Endothelial cell of umbilical vein (primary cell): Measurements from ENCODE around the gene COL23A1. TPM values are rescaled to one million over a fixed set of nuclear protein-coding genes. Genes with fewer than 3 reads are reported as not detected.

Experiments
- BruUV-seq: library from RNA; stranded (reverse); fragments of 400-500 nt; replicated peaks from 2 replicates; lab custom pipeline; 2021; lab: Mats Ljungman, UMichigan
- CTCF ChIA-PET: fragments of 300-600, 350-600 bp; sonication (Branson Sonifier 250); formaldehyde crosslinking; loops from one replicate; lab custom pipeline; 2021; ENCODE audit warnings: antibody characterized with exemption, inconsistent platforms; lab: Charles Lee
- POLR2A ChIA-PET: fragments of 300-600, 350-600 bp; sonication (Branson Sonifier 250); formaldehyde crosslinking; loops from one replicate; lab custom pipeline; 2021; ENCODE audit warnings: antibody characterized with exemption, inconsistent platforms; lab: Charles Lee
- DNase-seq: peaks from one replicate; pipeline ENCODE4 v3.0.0-alpha.2; 2011; ENCODE audit warnings: low read depth, low spot score
- FAIRE-seq: peaks from 2 replicates; lab custom pipeline; 2011; peaks lifted over from hg19 to GRCh38; lab: Jason Lieb, UNC
- H2AFZ ChIP-seq: 2 replicates; pipeline ENCODE4 v1.6.0; 2012; ENCODE audit warnings: low read depth, low read length, control low read depth, inconsistent platforms
- H3K27ac ChIP-seq: 2 replicates; pipeline ENCODE4 v1.5.1; 2011; ENCODE audit warnings: low read depth, mild to moderate bottlenecking, control low read depth, low read length, moderate library complexity; ENCODE audit not compliant: insufficient read depth
- H3K27me3 ChIP-seq, 2 experiments: 2 replicates each; pipeline versions ENCODE4 v1.6.0 to v1.6.1; 2011; ENCODE audit warnings: low read length in 2 of 2, mixed read lengths in 1 of 2; ENCODE audit not compliant: control insufficient read depth in 2 of 2, insufficient read depth in 2 of 2
- H3K36me3 ChIP-seq, 2 experiments: 2 replicates in 1 of 2; 3 replicates in 1 of 2; pipeline ENCODE4 v1.5.1; 2011; ENCODE audit warnings: low read length in 2 of 2, mild to moderate bottlenecking in 1 of 2, moderate library complexity in 1 of 2; ENCODE audit not compliant: control insufficient read depth in 2 of 2, insufficient read depth in 2 of 2; ENCODE audit errors: extremely low read depth in 1 of 2
- H3K4me1 ChIP-seq: 3 replicates; pipeline ENCODE4 v1.5.1; 2011; ENCODE audit warnings: mild to moderate bottlenecking, low read length; ENCODE audit not compliant: control insufficient read depth, insufficient read depth; ENCODE audit errors: extremely low read depth
- H3K4me2 ChIP-seq: 2 replicates; pipeline ENCODE4 v1.6.1; 2011; ENCODE audit warnings: low read length, control low read depth, mixed read lengths; ENCODE audit not compliant: insufficient read depth
- H3K4me3 ChIP-seq, 3 experiments: fragments of 200-600 bp in 1 of 3; sonication (generic), shearing (Covaris generic) in 1 of 3; replicated peaks in 1 of 3; 2 replicates each; pipeline ENCODE4 v1.5.1; 2011 to 2016; ENCODE audit warnings: control low read depth in 3 of 3, low read length in 3 of 3, mild to moderate bottlenecking in 2 of 3, inconsistent platforms in 1 of 3, low read depth in 1 of 3, moderate library complexity in 1 of 3; ENCODE audit not compliant: insufficient read depth in 1 of 3
- H3K79me2 ChIP-seq: 2 replicates; pipeline ENCODE4 v1.6.0; 2012; ENCODE audit warnings: low read length, inconsistent platforms; ENCODE audit not compliant: control insufficient read depth, insufficient read depth
- H3K9ac ChIP-seq: replicated peaks from 2 replicates; pipeline ENCODE3; 2011; ENCODE audit warnings: low read length, control low read depth; ENCODE audit not compliant: insufficient read depth; ENCODE audit errors: extremely low read depth
- H3K9me1 ChIP-seq: replicated peaks from 3 replicates; pipeline ENCODE4 v1.6.0; 2011; ENCODE audit warnings: mild to moderate bottlenecking, low read length; ENCODE audit not compliant: control insufficient read depth, insufficient read depth; ENCODE audit errors: extremely low read depth
- H3K9me3 ChIP-seq: replicated peaks from 2 replicates; pipeline ENCODE4 v1.5.1; 2012; ENCODE audit warnings: low read length, inconsistent platforms; ENCODE audit not compliant: control insufficient read depth, insufficient read depth
- H4K20me1 ChIP-seq: replicated peaks from 2 replicates; pipeline ENCODE3; 2011; ENCODE audit warnings: mild to moderate bottlenecking, low read length; ENCODE audit not compliant: control insufficient read depth, insufficient read depth; ENCODE audit errors: extremely low read depth
- CTCF ChIP-seq, 2 donors: IDR thresholded peaks; 1 replicate in 1 of 2; 2 replicates in 1 of 2; pipeline ENCODE4 v1.5.1; 2011; ENCODE audit warnings: low read length in 2 of 2, mild to moderate bottlenecking in 2 of 2, moderate library complexity in 2 of 2, control low read depth in 1 of 2, inconsistent platforms in 1 of 2, low read depth in 1 of 2; ENCODE audit not compliant: insufficient read depth in 1 of 2; ENCODE audit errors: extremely low read depth in 1 of 2
- EZH2 ChIP-seq: IDR thresholded peaks from 2 replicates; pipeline ENCODE4 v1.6.1; 2012; ENCODE audit warnings: borderline replicate concordance, low read depth, mild to moderate bottlenecking, moderate library complexity, low read length, inconsistent platforms; ENCODE audit not compliant: severe bottlenecking
- FOS ChIP-seq: IDR thresholded peaks from 2 replicates; pipeline ENCODE4 v1.6.1; 2011; ENCODE audit warnings: mild to moderate bottlenecking, low read length, moderate library complexity, borderline replicate concordance; ENCODE audit not compliant: insufficient read depth
- GATA2 ChIP-seq: IDR thresholded peaks from 2 replicates; pipeline ENCODE4 v1.7.0; 2011; ENCODE audit warnings: low read depth, mild to moderate bottlenecking, moderate library complexity, mixed read lengths, low read length; ENCODE audit not compliant: insufficient read length, insufficient read depth
- JUN ChIP-seq: IDR thresholded peaks from 2 replicates; pipeline ENCODE4 v1.6.1; 2011; ENCODE audit warnings: borderline replicate concordance, low read depth; ENCODE audit not compliant: insufficient read length, insufficient read depth
- POLR2A ChIP-seq: IDR thresholded peaks from 2 replicates; pipeline ENCODE4 v1.6.1; 2012; ENCODE audit warnings: low read depth, mild to moderate bottlenecking, control low read depth, low read length
- POLR2AphosphoS5 ChIP-seq: IDR thresholded peaks from 2 replicates; pipeline ENCODE4 v1.6.1; 2012; ENCODE audit warnings: low read depth, mild to moderate bottlenecking, control low read depth, low read length, moderate library complexity; ENCODE audit not compliant: insufficient read depth
- dilution Hi-C: fragments of 300-500 bp; cut with MboI; formaldehyde crosslinking; loops from one replicate; pipeline ENCODE4 v1.15.0; 2019; ENCODE audit warnings: low sequenced_read_pairs; ENCODE audit not compliant: extremely low pct_ligation_motif_present
- intact Hi-C: fragments of 100-400 bp; cut with micrococcal nuclease; formaldehyde crosslinking; loops from one replicate; pipeline ENCODE4 v1.10.0; 2022
- polyA plus RNA-seq, 4 experiments: library from polyadenylated mRNA; depleted of rRNA in 3 of 4; stranded (reverse) in 3 of 4; unstranded in 1 of 4; fragments of >200 nt; gene quantifications; 2 replicates each; pipeline versions ENCODE4 v1.2.1 to v1.2.3, GENCODE V29; 2011 to 2012; ENCODE audit warnings: missing spikeins in 1 of 4
- total RNA-seq: library from RNA; stranded (reverse); gene quantifications from 2 replicates; pipeline ENCODE4 v1.2.3, GENCODE V29; 2021

COL23A1 gene
- total and polyA plus RNA-seq, 2 donors (not counting 3 experiments of a cell fraction or from before 2014, with no cell fraction given): not detected

- H3K9ac ChIP-seq: no peak overlapping the region
- ChIA-PET POLR2A (interaction anchor here (3.0 kb wide), 1 partner anchor 10 kb away, joined by 13 read pairs; the partner anchor contains the start of gene HNRNPAB), CTCF (interaction anchor here (2.1 kb wide), 1 partner anchor 21 kb away, joined by 4 read pairs; no protein-coding TSS in a partner anchor)
- H3K27ac ChIP-seq: no peak overlapping the region
- FAIRE-seq (no peak), DNase-seq (no peak)
- H3K9me1 ChIP-seq: no peaks in the 10 kb centered on the region
- no peak for TF ChIP-seq CTCF (IDR thresholded peaks at IDR 0.05; ENCODE audit: extremely low read depth in 1 of 2, insufficient read depth in 1 of 2, low read depth in 1 of 2, low read length in 2 of 2)
- TF ChIP-seq POLR2AphosphoS5: peak; percentile 37
- no peak for TF ChIP-seq FOS
- no peak for TF ChIP-seq GATA2
- TF ChIP-seq EZH2: no peak
- no peak for TF ChIP-seq JUN
- peak; percentile 58 for TF ChIP-seq POLR2A
- H3K36me3 ChIP-seq: peaks cover 25 to 57% of the 10 kb centered on the region in 2 experiments
- no TSS peak for BruUV-seq
- H3K4me2 ChIP-seq: no peak overlapping the region
- intact Hi-C loops (no loop called here), dilution Hi-C loops (no loop called here)
- no peaks in the 10 kb centered on the region for H3K4me1 ChIP-seq
- H3K27me3 ChIP-seq: no peaks in the 10 kb centered on the region
- H3K4me3 ChIP-seq: no peak overlapping the region
- H2AFZ ChIP-seq: no peak overlapping the region
- H3K9me3 ChIP-seq: no peaks in the 10 kb centered on the region
- no peaks in the 10 kb centered on the region for H4K20me1 ChIP-seq
- peaks cover 4% of the 10 kb centered on the region for H3K79me2 ChIP-seq
Measured at GRCh38 chr5:178214160-178214803, 375.9 kb downstream of the COL23A1 start.
